A673 (cell line): ENCODE data around the gene MCM8.

ENCODE experiments used
- EZH2 ChIP-seq: fragments of 200-600 bp; sonication (generic); IDR thresholded peaks from 2 replicates; pipeline ENCODE4 v1.6.1; 2017; ENCODE audit warnings: borderline replicate concordance, low read depth, mild to moderate bottlenecking, mixed read lengths, antibody characterized with exemption, low read length; ENCODE audit not compliant: poor library complexity, severe bottlenecking
- TF ChIP-seq, protein P1 (sequence below): fragments of 300-800, 200-600 bp; sonication (generic); conservative IDR thresholded peaks from 2 replicates; pipeline ENCODE4 v1.5.1; 2017; ENCODE audit warnings: low read depth, mild to moderate bottlenecking, antibody characterized with exemption, low read length, moderate library complexity, mixed read lengths

GRCh38 chr20:5910186-5910585 lies 40.3 kb upstream of the MCM8 start:
- TF ChIP-seq, protein P1, sequence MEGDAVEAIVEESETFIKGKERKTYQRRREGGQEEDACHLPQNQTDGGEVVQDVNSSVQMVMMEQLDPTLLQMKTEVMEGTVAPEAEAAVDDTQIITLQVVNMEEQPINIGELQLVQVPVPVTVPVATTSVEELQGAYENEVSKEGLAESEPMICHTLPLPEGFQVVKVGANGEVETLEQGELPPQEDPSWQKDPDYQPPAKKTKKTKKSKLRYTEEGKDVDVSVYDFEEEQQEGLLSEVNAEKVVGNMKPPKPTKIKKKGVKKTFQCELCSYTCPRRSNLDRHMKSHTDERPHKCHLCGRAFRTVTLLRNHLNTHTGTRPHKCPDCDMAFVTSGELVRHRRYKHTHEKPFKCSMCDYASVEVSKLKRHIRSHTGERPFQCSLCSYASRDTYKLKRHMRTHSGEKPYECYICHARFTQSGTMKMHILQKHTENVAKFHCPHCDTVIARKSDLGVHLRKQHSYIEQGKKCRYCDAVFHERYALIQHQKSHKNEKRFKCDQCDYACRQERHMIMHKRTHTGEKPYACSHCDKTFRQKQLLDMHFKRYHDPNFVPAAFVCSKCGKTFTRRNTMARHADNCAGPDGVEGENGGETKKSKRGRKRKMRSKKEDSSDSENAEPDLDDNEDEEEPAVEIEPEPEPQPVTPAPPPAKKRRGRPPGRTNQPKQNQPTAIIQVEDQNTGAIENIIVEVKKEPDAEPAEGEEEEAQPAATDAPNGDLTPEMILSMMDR: no peak
- TF ChIP-seq EZH2: no peak
